ENCODE measurements around the gene HNRNPM.

The HNRNPM gene

GRCh38 chr19:8481616-8482015 is 36.8 kb downstream of the HNRNPM start:
- peaks cover 80% of the 10 kb centered on the region for H3K36me3 ChIP-seq (ENCODE audit: control insufficient read depth, low read depth, low read length)
- H3K4me3 ChIP-seq (ENCODE audit: low read length), result no peak overlapping the region
- H3K9ac ChIP-seq (ENCODE audit: low read length), result no peak overlapping the region
- H3K27me3 ChIP-seq (ENCODE audit: control insufficient read depth, insufficient read depth, low read length), result no peaks in the 10 kb centered on the region
- H3K27ac ChIP-seq (ENCODE audit: low read length), result no peak overlapping the region
- H3K4me1 ChIP-seq (ENCODE audit: control insufficient read depth, low read depth, low read length), result no peaks in the 10 kb centered on the region
- no peaks in the 10 kb centered on the region for H3K9me3 ChIP-seq (ENCODE audit: control insufficient read depth, low read depth, low read length)

GRCh38 chr19:8482696-8483095 is 37.9 kb downstream of the HNRNPM start:
- H3K36me3 ChIP-seq (ENCODE audit: control insufficient read depth, low read depth, low read length), result peaks cover 81% of the 10 kb centered on the region
- H3K4me1 ChIP-seq (ENCODE audit: control insufficient read depth, low read depth, low read length), result no peaks in the 10 kb centered on the region
- no peak overlapping the region for H3K4me3 ChIP-seq (ENCODE audit: low read length)
- no peak overlapping the region for H3K27ac ChIP-seq (ENCODE audit: low read length)
- no peaks in the 10 kb centered on the region for H3K27me3 ChIP-seq (ENCODE audit: control insufficient read depth, insufficient read depth, low read length)
- H3K9ac ChIP-seq (ENCODE audit: low read length), result no peak overlapping the region
- H3K9me3 ChIP-seq (ENCODE audit: control insufficient read depth, low read depth, low read length), result no peaks in the 10 kb centered on the region

GRCh38 chr19:8483165-8483564 is 38.4 kb downstream of the HNRNPM start:
- Histone ChIP-seq H3K27ac (ENCODE audit: low read length) (no peak overlapping the region), H3K9ac (ENCODE audit: low read length) (no peak overlapping the region), H3K4me3 (ENCODE audit: low read length) (no peak overlapping the region), H3K4me1 (ENCODE audit: control insufficient read depth, low read depth, low read length) (no peaks in the 10 kb centered on the region), H3K27me3 (ENCODE audit: control insufficient read depth, insufficient read depth, low read length) (no peaks in the 10 kb centered on the region), H3K9me3 (ENCODE audit: control insufficient read depth, low read depth, low read length) (no peaks in the 10 kb centered on the region), H3K36me3 (ENCODE audit: control insufficient read depth, low read depth, low read length) (peaks cover 81% of the 10 kb centered on the region)

- no peaks in the 10 kb centered on the region for H3K4me1 ChIP-seq (ENCODE audit: control insufficient read depth, low read depth, low read length)
- H3K27me3 ChIP-seq (ENCODE audit: control insufficient read depth, insufficient read depth, low read length), result no peaks in the 10 kb centered on the region
- no peaks in the 10 kb centered on the region for H3K9me3 ChIP-seq (ENCODE audit: control insufficient read depth, low read depth, low read length)
- H3K9ac ChIP-seq (ENCODE audit: low read length), result no peak overlapping the region
- no peak overlapping the region for H3K4me3 ChIP-seq (ENCODE audit: low read length)
- peaks cover 80% of the 10 kb centered on the region for H3K36me3 ChIP-seq (ENCODE audit: control insufficient read depth, low read depth, low read length)
- no peak overlapping the region for H3K27ac ChIP-seq (ENCODE audit: low read length)
Observed at GRCh38 chr19:8484331-8484894, 39.6 kb downstream of the HNRNPM start.

- Histone ChIP-seq H3K36me3 (ENCODE audit: control insufficient read depth, low read depth, low read length) (peaks cover 78% of the 10 kb centered on the region), H3K27ac (ENCODE audit: low read length) (no peak overlapping the region), H3K4me3 (ENCODE audit: low read length) (no peak overlapping the region), H3K9me3 (ENCODE audit: control insufficient read depth, low read depth, low read length) (no peaks in the 10 kb centered on the region), H3K4me1 (ENCODE audit: control insufficient read depth, low read depth, low read length) (no peaks in the 10 kb centered on the region), H3K27me3 (ENCODE audit: control insufficient read depth, insufficient read depth, low read length) (no peaks in the 10 kb centered on the region), H3K9ac (ENCODE audit: low read length) (no peak overlapping the region)
Observed at GRCh38 chr19:8485561-8486371, 41.0 kb downstream of the HNRNPM start.

- Histone ChIP-seq H3K36me3 (ENCODE audit: control insufficient read depth, low read depth, low read length) (peaks cover 70% of the 10 kb centered on the region), H3K27me3 (ENCODE audit: control insufficient read depth, insufficient read depth, low read length) (no peaks in the 10 kb centered on the region), H3K9me3 (ENCODE audit: control insufficient read depth, low read depth, low read length) (no peaks in the 10 kb centered on the region), H3K27ac (ENCODE audit: low read length) (no peak overlapping the region), H3K4me1 (ENCODE audit: control insufficient read depth, low read depth, low read length) (no peaks in the 10 kb centered on the region), H3K9ac (ENCODE audit: low read length) (no peak overlapping the region), H3K4me3 (ENCODE audit: low read length) (no peak overlapping the region)
Observed at GRCh38 chr19:8486661-8487136, 41.9 kb downstream of the HNRNPM start.

GRCh38 chr19:8487137-8487851 is 42.5 kb downstream of the HNRNPM start:
- no peak overlapping the region for H3K9ac ChIP-seq (ENCODE audit: low read length)
- H3K27ac ChIP-seq (ENCODE audit: low read length), result no peak overlapping the region
- H3K36me3 ChIP-seq (ENCODE audit: control insufficient read depth, low read depth, low read length), result peaks cover 66% of the 10 kb centered on the region
- H3K27me3 ChIP-seq (ENCODE audit: control insufficient read depth, insufficient read depth, low read length), result no peaks in the 10 kb centered on the region
- no peak overlapping the region for H3K4me3 ChIP-seq (ENCODE audit: low read length)
- no peaks in the 10 kb centered on the region for H3K9me3 ChIP-seq (ENCODE audit: control insufficient read depth, low read depth, low read length)
- H3K4me1 ChIP-seq (ENCODE audit: control insufficient read depth, low read depth, low read length), result no peaks in the 10 kb centered on the region

GRCh38 chr19:8488365-8488764 is 43.6 kb downstream of the HNRNPM start:
- H3K4me1 ChIP-seq (ENCODE audit: control insufficient read depth, low read depth, low read length), result no peaks in the 10 kb centered on the region
- no peak overlapping the region for H3K9ac ChIP-seq (ENCODE audit: low read length)
- no peaks in the 10 kb centered on the region for H3K9me3 ChIP-seq (ENCODE audit: control insufficient read depth, low read depth, low read length)
- peaks cover 55% of the 10 kb centered on the region for H3K36me3 ChIP-seq (ENCODE audit: control insufficient read depth, low read depth, low read length)
- no peak overlapping the region for H3K27ac ChIP-seq (ENCODE audit: low read length)
- H3K4me3 ChIP-seq (ENCODE audit: low read length), result no peak overlapping the region
- H3K27me3 ChIP-seq (ENCODE audit: control insufficient read depth, insufficient read depth, low read length), result no peaks in the 10 kb centered on the region

- peaks cover 43% of the 10 kb centered on the region for H3K36me3 ChIP-seq (ENCODE audit: control insufficient read depth, low read depth, low read length)
- H3K27ac ChIP-seq (ENCODE audit: low read length), result no peak overlapping the region
- H3K9me3 ChIP-seq (ENCODE audit: control insufficient read depth, low read depth, low read length), result no peaks in the 10 kb centered on the region
- no peaks in the 10 kb centered on the region for H3K4me1 ChIP-seq (ENCODE audit: control insufficient read depth, low read depth, low read length)
- H3K4me3 ChIP-seq (ENCODE audit: low read length), result no peak overlapping the region
- H3K9ac ChIP-seq (ENCODE audit: low read length), result no peak overlapping the region
- H3K27me3 ChIP-seq (ENCODE audit: control insufficient read depth, insufficient read depth, low read length), result no peaks in the 10 kb centered on the region
Observed at GRCh38 chr19:8489561-8490394, 45.0 kb downstream of the HNRNPM start.

- H3K27ac ChIP-seq (ENCODE audit: low read length), result no peak overlapping the region
- H3K4me1 ChIP-seq (ENCODE audit: control insufficient read depth, low read depth, low read length), result no peaks in the 10 kb centered on the region
- no peaks in the 10 kb centered on the region for H3K9me3 ChIP-seq (ENCODE audit: control insufficient read depth, low read depth, low read length)
- H3K36me3 ChIP-seq (ENCODE audit: control insufficient read depth, low read depth, low read length), result peaks cover 37% of the 10 kb centered on the region
- no peaks in the 10 kb centered on the region for H3K27me3 ChIP-seq (ENCODE audit: control insufficient read depth, insufficient read depth, low read length)
- no peak overlapping the region for H3K4me3 ChIP-seq (ENCODE audit: low read length)
- no peak overlapping the region for H3K9ac ChIP-seq (ENCODE audit: low read length)
Observed at GRCh38 chr19:8490395-8490760, 45.6 kb downstream of the HNRNPM start.

- H3K4me3 ChIP-seq (ENCODE audit: low read length), result no peak overlapping the region
- no peaks in the 10 kb centered on the region for H3K9me3 ChIP-seq (ENCODE audit: control insufficient read depth, low read depth, low read length)
- H3K27ac ChIP-seq (ENCODE audit: low read length), result no peak overlapping the region
- H3K27me3 ChIP-seq (ENCODE audit: control insufficient read depth, insufficient read depth, low read length), result no peaks in the 10 kb centered on the region
- peaks cover 32% of the 10 kb centered on the region for H3K36me3 ChIP-seq (ENCODE audit: control insufficient read depth, low read depth, low read length)
- H3K9ac ChIP-seq (ENCODE audit: low read length), result no peak overlapping the region
- H3K4me1 ChIP-seq (ENCODE audit: control insufficient read depth, low read depth, low read length), result no peaks in the 10 kb centered on the region
Observed at GRCh38 chr19:8490873-8491272, 46.1 kb downstream of the HNRNPM start.
